H1 (cell line): ENCODE results near the gene CIRBP. TPM values are rescaled to one million over a fixed set of nuclear protein-coding genes. Genes with fewer than 3 reads are reported as not detected.

Experiments
- CTCF ChIA-PET: fragments of 300-600 bp; sonication (Branson Sonifier 250); formaldehyde crosslinking; loops from one replicate; lab custom pipeline; 2021; ENCODE audit not compliant: partially characterized antibody; lab: Charles Lee
- POLR2A ChIA-PET: fragments of 300-600 bp; sonication (Branson Sonifier 250); formaldehyde crosslinking; loops from one replicate; lab custom pipeline; 2021; ENCODE audit warnings: inconsistent platforms; ENCODE audit not compliant: partially characterized antibody; lab: Charles Lee
- DNase-seq, 2 experiments: peaks; one replicate each; pipeline versions ENCODE4 v3.0.0 to v3.0.0-alpha.2; 2010 to 2022; ENCODE audit warnings: low spot score in 2 of 2, low read depth in 1 of 2, mixed read lengths in 1 of 2
- FAIRE-seq: peaks from 2 replicates; lab custom pipeline; 2011; peaks lifted over from hg19 to GRCh38; lab: Jason Lieb, UNC
- H2AFZ ChIP-seq: 2 replicates; pipeline ENCODE4 v1.8.1; 2012; ENCODE audit warnings: low read length, inconsistent platforms
- H2AK5ac ChIP-seq: 2 replicates; pipeline ENCODE4 v1.6.1; 2013; ENCODE audit warnings: low read depth, low read length
- H2BK120ac ChIP-seq: replicated peaks from 2 replicates; pipeline ENCODE3; 2013; ENCODE audit warnings: low read depth, low read length, inconsistent platforms
- H2BK12ac ChIP-seq: 2 replicates; pipeline ENCODE4 v1.6.1; 2013; ENCODE audit warnings: low read depth, low read length
- H2BK15ac ChIP-seq: 2 replicates; pipeline ENCODE4 v1.6.1; 2013; ENCODE audit warnings: low read length
- H2BK20ac ChIP-seq: 2 replicates; pipeline ENCODE4 v1.6.1; 2013; ENCODE audit warnings: low read length
- H2BK5ac ChIP-seq: 2 replicates; pipeline ENCODE4 v1.6.1; 2013; ENCODE audit warnings: low read depth, low read length
- H3K14ac ChIP-seq: 2 replicates; pipeline ENCODE4 v1.6.1; 2013; ENCODE audit warnings: inconsistent platforms; ENCODE audit not compliant: insufficient read length
- H3K18ac ChIP-seq: 2 replicates; pipeline ENCODE4 v1.6.1; 2013; ENCODE audit warnings: low read length; ENCODE audit errors: extremely low read depth
- H3K23ac ChIP-seq: 2 replicates; pipeline ENCODE4 v1.6.1; 2013; ENCODE audit warnings: inconsistent platforms; ENCODE audit not compliant: insufficient read length
- H3K23me2 ChIP-seq: 2 replicates; pipeline ENCODE4 v1.6.1; 2013; ENCODE audit warnings: low read depth, low read length
- H3K27ac ChIP-seq: 2 replicates; pipeline ENCODE4 v1.6.1; 2011; ENCODE audit warnings: low read depth, low read length, inconsistent platforms
- H3K27me3 ChIP-seq, 4 experiments: replicated peaks in 1 of 4; 1 replicate in 1 of 4; 2 replicates in 3 of 4; pipeline versions ENCODE4 v1.6.1 to v1.8.1; 2011 to 2013; ENCODE audit warnings: low read length in 3 of 4, mild to moderate bottlenecking in 3 of 4, inconsistent platforms in 2 of 4, mixed read lengths in 2 of 4, moderate library complexity in 1 of 4; ENCODE audit not compliant: control insufficient read depth in 3 of 4, insufficient read depth in 3 of 4; ENCODE audit errors: extremely low read depth in 1 of 4
- H3K36me3 ChIP-seq, 4 experiments: 2 replicates each; pipeline versions ENCODE4 v1.6.1 to v1.8.1; 2011 to 2013; ENCODE audit warnings: mild to moderate bottlenecking in 4 of 4, low read length in 3 of 4, moderate library complexity in 2 of 4, control low read depth in 1 of 4, inconsistent platforms in 1 of 4; ENCODE audit not compliant: insufficient read depth in 4 of 4, control insufficient read depth in 2 of 4
- H3K4ac ChIP-seq: replicated peaks from 2 replicates; pipeline ENCODE3; 2013; ENCODE audit warnings: low read length, low read depth, mixed read lengths, inconsistent platforms; ENCODE audit not compliant: insufficient read length
- H3K4me1 ChIP-seq, 4 experiments: replicated peaks in 1 of 4; 1 replicate in 1 of 4; 2 replicates in 3 of 4; pipeline versions ENCODE4 v1.6.1 to v1.8.1; 2011 to 2013; ENCODE audit warnings: low read length in 3 of 4, inconsistent platforms in 2 of 4, mixed read lengths in 1 of 4; ENCODE audit not compliant: insufficient read depth in 4 of 4, control insufficient read depth in 3 of 4
- H3K4me2 ChIP-seq, 2 experiments: 2 replicates each; pipeline versions ENCODE4 v1.6.1 to v1.8.1; 2011 to 2013; ENCODE audit warnings: low read depth in 2 of 2, low read length in 2 of 2, control low read depth in 1 of 2, inconsistent platforms in 1 of 2, mild to moderate bottlenecking in 1 of 2; ENCODE audit not compliant: insufficient read depth in 1 of 2
- H3K4me3 ChIP-seq, 4 experiments: fragments of 200-600, 300-600 bp in 1 of 4; sonication (generic), shearing (Covaris generic), sonication (Bioruptor Twin) in 1 of 4; 2 replicates each; pipeline versions ENCODE4 v1.5.1 to v1.8.1; 2011 to 2016; ENCODE audit warnings: low read length in 4 of 4, low read depth in 3 of 4, control low read depth in 2 of 4, inconsistent platforms in 2 of 4, mild to moderate bottlenecking in 2 of 4, mixed read lengths in 1 of 4, moderate library complexity in 1 of 4; ENCODE audit not compliant: insufficient read depth in 2 of 4; ENCODE audit errors: extremely low read depth in 1 of 4
- H3K56ac ChIP-seq: replicated peaks from 2 replicates; pipeline ENCODE3; 2013; ENCODE audit warnings: low read depth, mild to moderate bottlenecking, mixed read lengths, low read length, inconsistent platforms; ENCODE audit not compliant: insufficient read length
- H3K79me1 ChIP-seq: 2 replicates; pipeline ENCODE4 v1.6.1; 2013; ENCODE audit warnings: low read depth, low read length, control low read depth
- H3K79me2 ChIP-seq, 2 experiments: 2 replicates each; pipeline versions ENCODE4 v1.6.1 to v1.8.1; 2012 to 2013; ENCODE audit warnings: low read length in 2 of 2, mild to moderate bottlenecking in 2 of 2, inconsistent platforms in 1 of 2; ENCODE audit not compliant: insufficient read depth in 2 of 2, control insufficient read depth in 1 of 2
- H3K9ac ChIP-seq, 4 experiments: replicated peaks in 1 of 4; 1 replicate in 1 of 4; 2 replicates in 3 of 4; pipeline versions ENCODE4 v1.6.1 to v1.8.1; 2011 to 2013; ENCODE audit warnings: low read depth in 3 of 4, low read length in 3 of 4, control low read depth in 2 of 4, mild to moderate bottlenecking in 2 of 4, moderate library complexity in 2 of 4, inconsistent platforms in 1 of 4; ENCODE audit errors: extremely low read depth in 1 of 4
- H3K9me3 ChIP-seq, 2 experiments: 2 replicates each; pipeline versions ENCODE4 v1.6.1 to v1.8.1; 2012 to 2013; ENCODE audit warnings: mild to moderate bottlenecking in 2 of 2, moderate library complexity in 2 of 2, control low read depth in 1 of 2, inconsistent platforms in 1 of 2, low read depth in 1 of 2, low read length in 1 of 2, mixed read lengths in 1 of 2; ENCODE audit not compliant: insufficient read depth in 2 of 2
- H4K20me1 ChIP-seq, 2 experiments: replicated peaks in 1 of 2; 2 replicates each; pipeline versions ENCODE3 to v1.8.1; 2011 to 2013; ENCODE audit warnings: inconsistent platforms in 2 of 2, low read length in 2 of 2, mild to moderate bottlenecking in 1 of 2; ENCODE audit not compliant: insufficient read depth in 2 of 2, control insufficient read depth in 1 of 2
- H4K5ac ChIP-seq: 2 replicates; pipeline ENCODE4 v1.6.1; 2013; ENCODE audit warnings: low read length, low read depth, mixed read lengths, inconsistent platforms; ENCODE audit not compliant: insufficient read length
- H4K8ac ChIP-seq: 2 replicates; pipeline ENCODE4 v1.8.0; 2013; ENCODE audit warnings: mild to moderate bottlenecking, moderate library complexity, low read length, inconsistent platforms; ENCODE audit not compliant: insufficient read depth; ENCODE audit errors: extremely low read depth
- H4K91ac ChIP-seq: replicated peaks from 2 replicates; pipeline ENCODE3; 2013; ENCODE audit warnings: low read length, mixed read lengths, inconsistent platforms; ENCODE audit not compliant: insufficient read length
- CTBP2 ChIP-seq: IDR thresholded peaks from 2 replicates; pipeline ENCODE4 v1.7.0; 2011; ENCODE audit warnings: borderline replicate concordance, mild to moderate bottlenecking, moderate library complexity, mixed read lengths, low read length; ENCODE audit not compliant: insufficient read depth, insufficient read length
- EGR1 ChIP-seq: IDR thresholded peaks from 2 replicates; pipeline ENCODE4 v1.6.1; 2011; ENCODE audit warnings: low read depth, low read length, borderline replicate concordance
- JUND ChIP-seq: IDR thresholded peaks from 2 replicates; pipeline ENCODE4 v1.6.1; 2011; ENCODE audit warnings: mild to moderate bottlenecking, improper control_type of control experiment, low read length
- MAFK ChIP-seq: IDR thresholded peaks from 2 replicates; pipeline ENCODE4 v1.6.1; 2012; ENCODE audit warnings: low read depth, mild to moderate bottlenecking, improper control_type of control experiment, low read length
- NRF1 ChIP-seq: IDR thresholded peaks from 2 replicates; pipeline ENCODE4 v1.6.1; 2011; ENCODE audit warnings: mild to moderate bottlenecking, low read depth, low read length, improper control_type of control experiment
- RFX5 ChIP-seq: IDR thresholded peaks from 2 replicates; pipeline ENCODE4 v1.6.1; 2011; ENCODE audit warnings: low read depth, low read length, improper control_type of control experiment, borderline replicate concordance
- SIRT6 ChIP-seq: IDR thresholded peaks from one replicate; pipeline ENCODE4 v1.7.1; 2012; ENCODE audit warnings: low read length, inconsistent platforms
- TEAD4 ChIP-seq: IDR thresholded peaks from 2 replicates; pipeline ENCODE4 v1.6.1; 2012; ENCODE audit warnings: low read depth, low read length, inconsistent platforms, mixed read lengths
- WGBS, 2 experiments: shearing (Covaris generic) in 1 of 2; methylation state at CpG; one replicate each; pipeline versions ENCODE4 v1.1.6 to v1.1.7; 2013 to 2015; ENCODE audit warnings: low lambda C conversion rate in 2 of 2, mixed read lengths in 2 of 2, inconsistent platforms in 1 of 2, low coverage in 1 of 2, missing lambda C conversion rate in 1 of 2; ENCODE audit not compliant: insufficient replicate concordance in 2 of 2, insufficient coverage in 1 of 2, insufficient read length in 1 of 2; ENCODE audit errors: extremely low coverage in 1 of 2, missing lambda C conversion rate in 1 of 2; 5-methylcytosine and 5-hydroxymethylcytosine counted together
- polyA plus RNA-seq, 7 experiments: library from polyadenylated mRNA; depleted of rRNA in 3 of 7; stranded (reverse) in 5 of 7; unstranded in 2 of 7; fragments of >200 nt in 5 of 7; fragments of 200-250 nt in 2 of 7; gene quantifications; 1 replicate in 5 of 7; 2 replicates in 1 of 7; 4 replicates in 1 of 7; pipeline versions ENCODE4 v1.2.1 to v1.2.3, GENCODE V29; 2011 to 2013; ENCODE audit warnings: missing spikeins in 2 of 7, mixed read lengths in 2 of 7
- total RNA-seq: library from RNA; stranded (reverse); fragmentation: NEBNext Ultra II Directional; extraction: Animal tissue kit (Norgen Biotek cat#: 25700); gene quantifications from 2 replicates; pipeline ENCODE4 v1.2.1, GENCODE V29; 2021

The CIRBP gene
- total and polyA plus RNA-seq, 2 of the 8 experiments (the other 6 are each of a cell fraction or from before 2014, with no cell fraction given) = 175 to 199 TPM

DNA sequence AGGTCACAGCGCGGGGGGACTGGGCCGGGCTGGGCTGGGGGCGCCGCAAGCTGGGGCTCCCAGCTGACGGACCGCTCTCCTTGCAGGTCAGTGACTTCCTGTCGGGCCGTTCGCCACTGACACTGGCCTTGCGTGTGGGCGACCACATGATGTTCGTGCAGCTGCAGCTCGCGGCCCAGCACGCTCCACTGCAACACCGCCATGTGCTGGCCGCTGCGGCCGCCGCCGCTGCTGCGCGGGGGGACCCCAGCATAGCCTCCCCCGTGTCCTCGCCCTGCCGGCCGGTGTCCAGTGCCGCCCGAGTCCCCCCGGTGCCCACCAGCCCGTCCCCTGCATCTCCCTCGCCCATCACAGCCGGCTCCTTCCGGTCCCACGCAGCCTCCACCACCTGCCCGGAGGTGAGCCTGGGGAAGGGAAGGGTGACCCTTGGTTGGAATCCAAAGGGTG is 15.0 kb upstream of the CIRBP start:
- Histone ChIP-seq H4K91ac (no peak overlapping the region), H4K5ac (no peak overlapping the region), H3K18ac (no peak overlapping the region), H3K27ac (no peak overlapping the region), H2BK20ac (no peak overlapping the region), H3K79me1 (peaks cover 12% of the 10 kb centered on the region; the same call in 1 of the 2 replicates), H2BK12ac (no peak overlapping the region), H3K9me3 (no peaks in the 10 kb centered on the region), H2BK120ac (no peak overlapping the region), H2BK5ac (no peak overlapping the region; the same call in 1 of the 2 replicates), H3K4me2 (no peak overlapping the region), H3K36me3 (peaks cover 26 to 75% (median 45%) of the 10 kb centered on the region in 4 experiments), H2AK5ac (no peak overlapping the region), H3K4me1 (peaks cover 0 to 26% (median 13%) of the 10 kb centered on the region in 4 experiments; a peak in 6 of 7 replicates)
- CTCF ChIA-PET = interaction anchor here (1.4 to 15.9 kb wide), 3 partner anchors 9 to 13 kb away, joined by 4 to 212 read pairs (median 42); partner anchors contain the start of gene ATP5F1D
- 96% methylated on average over 19 of the region's 37 CpGs; no CpG with 5 or more reads in 1 of the 2 experiments for WGBS, 2 experiments
- no peak for TF ChIP-seq RFX5
- no peak for TF ChIP-seq JUND
- TF ChIP-seq NRF1 = no peak
- no peak for TF ChIP-seq SIRT6
- TF ChIP-seq CTBP2 = no peak
- TF ChIP-seq TEAD4 = no peak
- TF ChIP-seq MAFK = no peak
- TF ChIP-seq EGR1 = no peak
- TF ChIP-seq, all 59 proteins: peak for 0
- Histone ChIP-seq H3K4me3 (no peak overlapping the region), H3K56ac (no peak overlapping the region), H3K23me2 (peaks cover 2% of the 10 kb centered on the region; the same call in 1 of the 2 replicates), H3K14ac (no peak overlapping the region), H3K23ac (no peak overlapping the region), H3K79me2 (peaks cover 9 to 51% of the 10 kb centered on the region in 2 experiments), H3K9ac (no peak overlapping the region), H2AFZ (no peak overlapping the region), H4K20me1 (peaks cover 24 to 38% of the 10 kb centered on the region in 2 experiments), H3K27me3 (no peaks in the 10 kb centered on the region; a peak in 1 of 7 replicates), H3K4ac (no peak overlapping the region), H2BK15ac (no peak overlapping the region), H4K8ac (peak overlapping the region; percentile 75; the same call in 1 of the 2 replicates)
- DNase-seq (no peak), FAIRE-seq (no peak)
- POLR2A ChIA-PET = interaction anchor here (0.9 to 19.4 kb wide), 6 partner anchors 10 to 227 kb away, joined by 3 to 456 read pairs (median 8); partner anchors contain the start of genes CIRBP, CNN2 and FAM174C
